ENCODE data around the gene FHAD1.

Gene FHAD1

GRCh38 chr1:15246960-15247614 is at the start of gene FHAD1:
TSS of gene FHAD1 (plus strand) at chr1:15247223. CDS start at chr1:15251785, 4,562 bp downstream.
- TF ChIP-seq CTCF (IDR thresholded peaks at IDR 0.05; ENCODE audit: low read depth, low read length, missing control alignments) = no peak
- peak within 1 kb of the TSS; percentile 32 for H3K4me3 ChIP-seq (ENCODE audit: low read depth, low read length)
- in situ Hi-C loops (cut with HindIII; ENCODE audit: low sequenced_read_pairs) = no loop called here
- DNase-seq (ENCODE audit: low read depth) = no peak

- in situ Hi-C loops (cut with HindIII; ENCODE audit: low sequenced_read_pairs) = no loop called here
These were observed 49.2 kb upstream of the FHAD1 start for GRCh38 chr1:15197591-15198447.

GRCh38 chr1:15198684-15199083 is 48.3 kb upstream of the FHAD1 start:
- no peak for DNase-seq (ENCODE audit: low read depth)
- no peak for TF ChIP-seq CTCF (IDR thresholded peaks at IDR 0.05; ENCODE audit: low read depth, low read length, missing control alignments)
- no peak overlapping the region for H3K4me3 ChIP-seq (ENCODE audit: low read depth, low read length)
- in situ Hi-C loops (cut with HindIII; ENCODE audit: low sequenced_read_pairs) = no loop called here

More at GRCh38 chr1:15197591-15198447, 49.2 kb upstream of the FHAD1 start:
- no peak for TF ChIP-seq CTCF (IDR thresholded peaks at IDR 0.05; ENCODE audit: low read depth, low read length, missing control alignments)
- no peak overlapping the region for H3K4me3 ChIP-seq (ENCODE audit: low read depth, low read length)
- DNase-seq (ENCODE audit: low read depth) = no peak

- TF ChIP-seq CTCF (IDR thresholded peaks at IDR 0.05; ENCODE audit: low read depth, low read length, missing control alignments) = no peak
- no peak for DNase-seq (ENCODE audit: low read depth)
- H3K4me3 ChIP-seq (ENCODE audit: low read depth, low read length) = no peak overlapping the region
- in situ Hi-C loops (cut with HindIII; ENCODE audit: low sequenced_read_pairs) = no loop called here
These were observed 45.8 kb upstream of the FHAD1 start for GRCh38 chr1:15201221-15201620.

GRCh38 chr1:15201849-15202551 is 45.0 kb upstream of the FHAD1 start:
- TF ChIP-seq CTCF (IDR thresholded peaks at IDR 0.05; ENCODE audit: low read depth, low read length, missing control alignments) = no peak
- H3K4me3 ChIP-seq (ENCODE audit: low read depth, low read length) = no peak overlapping the region
- no peak for DNase-seq (ENCODE audit: low read depth)
- in situ Hi-C loops (cut with HindIII; ENCODE audit: low sequenced_read_pairs) = no loop called here

- no peak overlapping the region for H3K4me3 ChIP-seq (ENCODE audit: low read depth, low read length)
- no peak for DNase-seq (ENCODE audit: low read depth)
- in situ Hi-C loops (cut with HindIII; ENCODE audit: low sequenced_read_pairs) = no loop called here
- TF ChIP-seq CTCF (IDR thresholded peaks at IDR 0.05; ENCODE audit: low read depth, low read length, missing control alignments) = no peak
These were observed 42.1 kb upstream of the FHAD1 start for GRCh38 chr1:15204931-15205330.
